Measurements from ENCODE around the gene DGKE.

DNA sequence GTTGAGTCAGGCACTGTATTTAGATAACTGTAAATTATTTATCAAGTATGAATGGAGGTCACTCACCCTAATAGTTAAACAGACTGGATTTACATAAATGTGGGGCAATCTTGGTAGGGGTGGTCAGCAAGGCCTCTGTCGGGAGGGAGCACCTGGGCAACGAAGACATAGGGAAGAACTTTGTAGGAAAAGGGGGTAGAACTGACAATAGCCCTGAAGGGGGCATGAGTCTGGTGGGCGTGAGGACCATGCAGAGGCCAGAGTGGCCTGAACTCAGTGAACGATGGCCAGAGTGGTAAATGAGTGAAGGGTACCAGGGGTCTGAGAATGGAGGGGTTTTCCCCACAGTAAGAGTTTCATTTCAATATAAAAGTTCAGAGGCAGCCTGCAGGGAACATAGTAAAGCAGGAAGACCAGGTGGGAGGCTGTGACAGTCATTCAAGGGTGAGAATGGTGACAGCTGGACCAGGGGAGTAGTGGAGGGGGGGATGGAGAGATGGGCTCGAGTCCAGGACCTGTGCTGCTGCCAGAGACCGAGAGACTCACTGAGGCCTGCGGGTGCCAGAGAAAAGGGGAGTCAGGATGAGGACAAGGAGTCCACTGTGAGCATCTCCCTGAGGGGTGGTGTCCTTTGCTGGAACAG lies 3.1 kb upstream of the DGKE start:
- TF ChIP-seq, protein P1, sequence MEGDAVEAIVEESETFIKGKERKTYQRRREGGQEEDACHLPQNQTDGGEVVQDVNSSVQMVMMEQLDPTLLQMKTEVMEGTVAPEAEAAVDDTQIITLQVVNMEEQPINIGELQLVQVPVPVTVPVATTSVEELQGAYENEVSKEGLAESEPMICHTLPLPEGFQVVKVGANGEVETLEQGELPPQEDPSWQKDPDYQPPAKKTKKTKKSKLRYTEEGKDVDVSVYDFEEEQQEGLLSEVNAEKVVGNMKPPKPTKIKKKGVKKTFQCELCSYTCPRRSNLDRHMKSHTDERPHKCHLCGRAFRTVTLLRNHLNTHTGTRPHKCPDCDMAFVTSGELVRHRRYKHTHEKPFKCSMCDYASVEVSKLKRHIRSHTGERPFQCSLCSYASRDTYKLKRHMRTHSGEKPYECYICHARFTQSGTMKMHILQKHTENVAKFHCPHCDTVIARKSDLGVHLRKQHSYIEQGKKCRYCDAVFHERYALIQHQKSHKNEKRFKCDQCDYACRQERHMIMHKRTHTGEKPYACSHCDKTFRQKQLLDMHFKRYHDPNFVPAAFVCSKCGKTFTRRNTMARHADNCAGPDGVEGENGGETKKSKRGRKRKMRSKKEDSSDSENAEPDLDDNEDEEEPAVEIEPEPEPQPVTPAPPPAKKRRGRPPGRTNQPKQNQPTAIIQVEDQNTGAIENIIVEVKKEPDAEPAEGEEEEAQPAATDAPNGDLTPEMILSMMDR (IDR thresholded peaks at IDR 0.05) = no peak
- no peak for TF ChIP-seq POLR2A (IDR thresholded peaks at IDR 0.05)
